Right lobe of liver (tissue), 4 donors: ENCODE results near the gene SLC6A7.

ENCODE experiments used
- CTCF ChIP-seq, 4 donors: fragments of 200-600 bp in 3 of 4; fragments of 450-650 bp in 1 of 4; IDR thresholded peaks; one replicate each; pipeline versions ENCODE4 v1.5.1 to v1.8.0; 2016 to 2022; ENCODE audit warnings: antibody characterized with exemption in 4 of 4, mild to moderate bottlenecking in 2 of 4
- POLR2A ChIP-seq: fragments of 450-650 bp; IDR thresholded peaks from one replicate; pipeline ENCODE4 v1.6.1; 2017; ENCODE audit warnings: antibody characterized with exemption, mild to moderate bottlenecking
- donor health status: DM: no; HTN: no; CAD: no.
- donor health status: DM: no; HTN: no; CAD: no.
- donor health status: DM: no; HTN: yes; CAD: no.

- TF ChIP-seq CTCF (IDR thresholded peaks at IDR 0.05) (no peak), POLR2A (no peak)
These were observed 64.5 kb downstream of the SLC6A7 start for GRCh38 chr5:150254363-150254762.
